GM19468 (cell line): Measurements from ENCODE around the gene GMEB2.
"Not testable (repeated sequence)": the region's sequence is repeated elsewhere in the genome, so short reads cannot be mapped to it uniquely, and the experiment has no call there.

ENCODE experiments used
- ATAC-seq: cut with Tn5 transposase; IDR thresholded peaks from one replicate; pipeline ENCODE4 v1.9.1; 2021; ENCODE audit warnings: mild to moderate bottlenecking, moderate library complexity, moderate number of reproducible peaks; ENCODE audit not compliant: unreplicated experiment; ENCODE audit errors: extremely low read depth

Gene GMEB2

DNA sequence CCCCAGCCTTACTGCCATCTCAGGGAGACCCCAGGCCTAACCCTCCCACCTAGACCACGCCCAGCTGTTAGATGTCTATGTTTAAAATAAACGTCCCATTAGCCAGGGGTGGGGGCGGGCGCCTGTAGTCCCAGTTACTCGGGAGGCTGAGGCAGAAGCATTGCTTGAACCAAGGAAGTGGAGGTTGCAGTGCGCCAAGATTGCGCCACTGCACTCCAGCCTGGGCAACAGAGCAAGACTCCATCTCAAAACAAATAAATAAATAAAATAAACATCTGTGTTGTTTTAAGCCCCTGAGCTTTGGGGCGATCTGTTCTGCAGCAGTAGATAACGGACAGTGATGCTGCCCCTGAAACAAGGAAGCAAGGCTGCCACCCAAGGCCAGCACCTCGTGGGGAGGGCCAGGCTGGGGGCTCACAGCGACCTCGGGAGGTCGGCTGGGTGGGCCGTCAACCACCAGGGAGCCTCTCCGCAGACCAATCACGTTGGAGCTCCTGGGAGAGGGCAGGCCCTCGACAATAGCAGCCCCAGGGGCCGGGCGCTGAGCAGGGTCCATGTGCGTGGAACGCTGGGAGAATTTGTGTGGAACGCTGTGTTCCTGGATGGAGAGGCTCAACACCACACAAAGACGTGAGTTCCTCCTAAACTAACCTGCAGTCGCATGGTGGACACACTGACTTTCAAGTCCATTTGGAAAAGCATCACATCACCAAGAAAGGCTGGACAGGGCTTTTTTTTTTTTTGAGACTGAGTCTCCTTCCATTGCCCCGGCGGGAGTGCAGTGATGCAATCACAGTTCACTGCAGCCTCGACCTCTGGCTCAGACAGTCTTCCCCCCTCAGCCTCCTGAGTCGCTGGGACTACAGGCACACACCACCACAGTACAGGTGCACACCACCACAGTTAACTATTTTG, 51.8 kb downstream of the GMEB2 start:
- ATAC-seq = no peak

DNA sequence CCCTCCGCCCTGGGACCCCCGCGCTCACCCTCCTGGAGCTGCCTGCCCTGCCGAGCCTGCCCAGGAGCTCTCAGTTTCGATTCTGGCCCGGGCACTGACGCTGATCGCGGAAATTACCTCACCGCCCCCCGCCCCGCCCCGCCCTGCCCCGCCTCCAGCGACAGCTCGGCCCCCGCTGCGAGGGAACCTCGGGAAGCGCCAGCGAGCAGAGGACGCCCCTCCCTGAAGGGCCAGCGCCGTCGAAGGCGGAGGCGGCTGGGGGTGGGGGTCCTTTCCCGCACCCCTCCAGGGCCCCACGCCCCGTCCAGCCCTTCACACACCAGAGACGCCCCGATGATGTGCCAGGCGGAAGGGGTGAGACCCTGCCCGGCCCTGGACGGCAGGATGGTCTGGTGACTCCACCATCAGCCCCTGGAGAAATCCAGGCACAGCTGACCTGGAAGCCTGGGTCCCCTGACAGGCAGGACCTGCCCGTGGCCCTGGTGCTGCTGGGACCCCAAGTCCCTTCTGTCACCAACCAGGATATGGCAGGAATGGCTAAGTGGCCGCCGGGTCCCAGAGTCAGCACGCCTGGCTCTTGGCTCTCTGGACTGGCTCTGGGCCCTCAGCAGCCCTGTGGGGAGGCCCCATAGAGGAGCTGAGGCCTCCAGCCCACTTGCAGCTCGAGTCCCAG, 52.6 kb downstream of the GMEB2 start, which contains the start of gene HELZ2:
HELZ2 (minus strand) TSS at position 84 of the 673 bp plus-strand sequence. CDS start 1,854 bp downstream, outside the sequence.
- no peak for ATAC-seq

DNA sequence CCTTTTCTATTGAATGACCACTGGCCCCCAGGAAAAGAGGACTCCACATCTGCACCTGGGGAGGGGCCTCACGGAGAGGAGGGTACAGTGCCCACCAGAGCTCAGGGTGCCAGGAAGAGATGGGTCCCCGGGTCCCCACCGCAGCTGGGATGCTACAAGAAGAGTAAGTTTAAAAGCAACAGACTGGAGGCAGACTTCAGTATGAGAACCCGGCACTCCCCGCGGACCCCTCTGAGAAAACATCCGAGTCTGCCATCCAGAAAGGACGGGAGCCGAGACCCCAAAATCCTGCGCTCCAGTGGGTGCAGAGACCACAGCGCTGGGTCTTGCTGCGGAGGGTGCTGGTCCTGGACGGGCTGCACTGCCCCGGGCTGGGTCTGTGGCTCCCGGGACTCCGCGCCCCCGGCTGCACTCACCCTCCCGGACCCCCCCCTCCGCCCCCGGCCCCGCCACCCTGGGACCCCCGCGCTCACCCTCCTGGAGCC, 53.2 kb downstream of the GMEB2 start:
- no peak for ATAC-seq

DNA sequence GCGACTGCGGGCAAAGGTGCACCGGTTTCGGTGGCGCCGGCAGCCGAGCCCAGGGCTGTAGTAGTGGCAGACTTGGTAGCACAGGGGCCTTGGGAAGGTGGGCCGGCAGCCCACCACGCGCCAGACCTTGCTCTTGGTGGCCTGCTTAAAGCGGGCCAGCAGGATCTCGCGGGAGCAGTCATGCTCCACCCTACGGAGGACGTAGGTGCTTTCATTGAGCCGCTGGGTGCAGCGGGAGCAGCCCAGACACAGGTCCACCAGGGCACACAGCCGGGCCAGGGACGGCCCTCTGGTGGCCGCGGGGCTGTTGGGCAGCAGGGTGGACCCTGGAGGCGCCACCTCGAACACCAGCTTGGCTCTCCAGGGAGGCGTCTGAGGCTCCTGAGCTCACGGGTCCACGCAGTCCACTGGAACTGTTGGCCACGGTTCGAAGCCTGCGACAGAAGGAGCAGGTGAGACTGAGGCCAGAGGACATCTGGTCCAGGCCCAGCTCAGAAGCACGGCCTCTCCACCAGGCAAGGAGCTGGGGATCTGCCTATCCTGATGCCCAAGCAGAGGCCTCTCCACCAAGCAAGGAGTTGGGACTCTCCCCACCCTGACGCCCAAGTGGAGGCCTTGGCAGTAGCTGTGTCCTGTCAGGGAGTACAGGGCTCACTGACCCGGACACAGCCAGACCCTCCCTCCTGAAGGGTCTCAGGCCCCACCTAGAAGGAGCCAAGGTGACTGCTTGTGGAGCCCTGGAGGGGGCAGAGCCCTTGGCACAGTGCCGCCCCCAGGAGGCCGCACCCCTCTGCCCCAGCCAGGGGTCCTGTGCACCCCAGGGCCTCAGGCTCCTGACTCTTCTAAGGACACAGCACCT, 53.9 kb downstream of the GMEB2 start:
- no peak for ATAC-seq

DNA sequence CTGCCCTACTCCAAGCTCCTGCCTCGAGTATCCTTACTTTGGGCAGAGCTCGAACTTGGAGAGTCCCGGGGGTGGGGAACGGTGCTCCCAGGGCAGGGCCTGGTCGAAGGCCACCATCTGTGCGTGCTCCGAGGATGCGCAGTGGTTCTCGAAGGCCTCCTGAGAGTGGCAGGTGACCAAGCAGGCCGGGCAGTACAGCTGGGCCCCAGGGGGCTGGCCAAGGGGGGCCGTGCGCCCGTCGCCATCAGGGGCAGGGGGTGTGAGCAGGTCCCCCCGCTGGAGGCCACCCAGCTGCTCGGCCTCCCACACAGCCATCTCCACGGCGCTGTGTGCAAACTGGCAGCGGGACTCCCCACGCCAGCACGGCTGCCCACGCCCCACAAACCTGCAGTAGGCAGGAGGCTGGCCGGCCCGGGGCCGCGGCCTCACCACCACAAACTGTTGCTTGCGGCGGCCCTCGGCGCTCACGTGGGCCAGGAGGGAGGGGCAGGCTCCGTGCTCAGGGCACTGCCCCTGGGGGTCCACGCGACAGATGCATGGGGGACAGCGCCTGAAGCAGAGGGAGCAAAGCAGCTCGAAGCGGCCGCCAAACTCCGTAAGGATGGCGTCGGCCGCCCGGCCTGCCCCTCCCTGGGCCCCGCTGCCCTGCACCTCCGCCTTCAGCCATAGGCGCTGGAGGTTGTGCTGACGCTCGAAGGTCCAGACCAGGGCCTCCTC, 54.7 kb downstream of the GMEB2 start:
- ATAC-seq = no peak

DNA sequence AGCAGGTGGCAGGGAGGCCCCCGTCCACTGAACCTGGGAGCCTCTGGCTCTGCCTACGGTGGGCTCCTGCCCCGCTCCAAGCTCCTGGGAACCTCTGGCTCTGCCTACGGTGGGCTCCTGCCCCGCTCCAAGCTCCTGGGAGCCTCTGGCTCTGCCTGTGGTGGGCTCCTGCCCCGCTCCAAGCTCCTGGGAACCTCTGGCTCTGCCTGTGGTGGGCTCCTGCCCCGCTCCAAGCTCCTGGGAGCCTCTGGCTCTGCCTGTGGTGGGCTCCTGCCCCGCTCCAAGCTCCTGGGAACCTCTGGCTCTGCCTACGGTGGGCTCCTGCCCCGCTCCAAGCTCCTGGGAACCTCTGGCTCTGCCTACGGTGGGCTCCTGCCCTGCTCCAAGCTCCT, 55.8 kb downstream of the GMEB2 start:
- not testable (repeated sequence) for ATAC-seq

DNA sequence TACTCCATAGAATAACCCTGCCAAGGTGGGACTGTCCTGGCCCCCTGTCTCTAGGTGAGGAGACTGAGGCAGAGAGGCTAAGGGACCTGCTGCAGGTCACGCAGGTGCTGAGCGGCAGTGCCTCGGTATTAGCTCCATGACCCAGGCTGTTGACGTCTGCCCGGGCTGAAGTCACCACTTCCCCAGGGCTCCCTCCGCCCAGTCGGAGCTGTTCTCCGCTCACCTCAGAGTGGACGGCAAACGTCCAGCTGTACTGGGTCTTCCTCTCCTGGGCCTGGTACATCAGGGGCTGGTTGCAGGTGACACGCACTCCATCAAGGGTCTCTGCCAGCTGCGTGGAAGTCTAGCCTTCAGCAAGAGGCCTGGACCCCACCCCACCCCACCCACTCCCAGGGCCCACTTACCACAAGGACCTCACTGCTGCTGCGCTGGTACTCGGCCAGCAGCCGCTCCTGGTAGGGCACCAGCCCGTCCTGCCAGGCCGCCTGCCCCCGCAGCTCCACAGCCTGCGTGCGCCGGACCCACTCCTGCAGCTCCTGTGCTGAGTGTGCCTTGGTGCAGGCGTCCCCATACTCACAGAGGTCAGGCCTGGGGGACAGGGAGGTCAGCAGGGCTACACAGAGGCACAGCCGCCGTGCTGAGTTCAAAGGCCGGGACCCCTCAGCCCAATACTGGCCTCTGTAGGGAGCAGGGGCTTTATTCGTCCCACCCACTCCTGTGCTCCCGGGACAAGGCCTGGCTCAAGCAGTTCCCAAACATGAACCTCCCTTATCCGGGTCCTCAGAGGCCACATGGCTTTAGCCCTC, 56.4 kb downstream of the GMEB2 start:
- ATAC-seq = no peak

DNA sequence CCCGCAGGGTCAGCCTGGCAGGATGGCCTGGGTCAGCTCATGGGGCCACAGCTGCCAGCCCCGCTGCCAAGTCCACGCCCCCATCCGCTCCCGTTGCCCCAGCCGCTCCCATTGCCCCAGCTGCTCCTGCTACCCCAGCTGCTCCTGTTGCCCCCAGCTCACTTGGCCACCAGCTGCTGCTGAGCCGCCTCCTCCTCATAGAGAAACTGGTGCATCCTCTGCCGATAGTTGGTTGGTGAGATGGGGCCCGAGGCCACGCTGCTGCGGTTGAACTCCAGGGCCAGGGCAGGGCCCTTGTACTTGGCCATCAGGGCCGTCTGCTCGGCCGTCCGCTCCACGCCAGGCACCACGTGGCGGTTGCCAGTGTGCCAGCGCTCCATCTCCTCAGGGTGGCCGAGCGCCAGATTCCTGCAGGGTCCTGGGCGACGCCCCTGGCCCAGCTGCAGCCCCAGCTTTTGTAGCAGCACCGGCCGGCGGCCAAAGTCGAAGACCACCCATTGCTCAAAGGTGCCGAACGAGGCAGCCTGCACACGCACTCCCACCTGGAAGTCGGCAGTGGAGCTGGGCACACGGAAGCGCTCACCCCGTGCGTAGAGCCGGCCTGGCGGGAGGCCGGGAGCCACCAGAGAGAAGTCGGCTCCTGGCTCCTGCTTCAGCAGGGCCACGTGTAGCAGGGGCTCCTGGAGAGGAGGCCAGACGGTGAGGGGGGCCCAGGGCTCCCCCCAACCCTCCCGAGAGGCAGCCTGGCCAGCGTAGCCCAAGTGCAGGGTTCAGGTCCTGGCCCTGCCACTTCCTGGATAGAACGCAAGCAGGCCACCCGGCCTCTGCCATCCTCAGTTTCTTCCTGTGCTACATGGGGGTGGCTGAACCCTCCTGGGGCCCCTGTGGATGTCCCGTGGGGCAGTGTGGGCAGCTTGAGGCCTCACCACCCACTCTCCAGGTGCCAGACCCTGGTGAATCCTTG, 57.6 kb downstream of the GMEB2 start:
- no peak for ATAC-seq

DNA sequence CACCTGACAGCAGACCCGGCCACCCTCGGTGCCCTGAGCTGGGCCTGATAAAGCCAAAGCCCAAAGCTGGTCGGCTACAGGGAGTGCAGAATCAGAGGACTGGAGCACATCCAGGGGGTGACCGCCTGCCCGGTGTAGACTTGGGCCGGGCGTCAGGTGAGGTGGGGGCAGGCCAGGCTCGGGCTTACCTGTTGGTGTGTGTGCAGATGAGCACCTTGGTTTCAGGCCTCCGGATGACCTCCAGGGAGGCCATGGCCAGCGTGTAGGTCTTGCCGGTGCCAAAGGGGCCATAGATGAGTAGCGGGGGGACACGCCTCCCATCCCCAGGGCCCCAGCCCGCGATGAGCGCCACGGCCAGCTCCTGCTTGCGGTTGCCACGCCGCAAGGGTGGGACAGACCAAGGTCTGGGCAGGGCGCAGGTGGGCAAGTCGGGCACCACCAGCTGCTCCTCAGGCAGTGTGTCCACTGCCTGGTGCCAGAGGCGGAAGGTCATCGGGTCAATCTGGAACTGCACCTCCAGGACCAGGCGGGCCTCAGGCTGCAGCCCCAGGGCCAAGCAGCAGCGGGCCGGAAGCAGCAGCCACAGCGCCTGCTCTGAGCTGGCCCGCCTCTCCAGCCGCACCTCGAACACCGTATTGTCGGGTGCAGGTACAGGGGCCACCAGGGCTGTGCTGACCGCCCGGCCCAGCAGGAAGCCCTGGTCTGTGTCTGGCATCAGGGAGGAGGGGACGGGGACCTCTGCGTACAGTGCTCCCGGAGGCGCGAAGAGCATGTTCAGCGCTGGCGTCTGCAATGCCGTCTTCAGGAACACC, 58.5 kb downstream of the GMEB2 start:
- ATAC-seq = no peak

DNA sequence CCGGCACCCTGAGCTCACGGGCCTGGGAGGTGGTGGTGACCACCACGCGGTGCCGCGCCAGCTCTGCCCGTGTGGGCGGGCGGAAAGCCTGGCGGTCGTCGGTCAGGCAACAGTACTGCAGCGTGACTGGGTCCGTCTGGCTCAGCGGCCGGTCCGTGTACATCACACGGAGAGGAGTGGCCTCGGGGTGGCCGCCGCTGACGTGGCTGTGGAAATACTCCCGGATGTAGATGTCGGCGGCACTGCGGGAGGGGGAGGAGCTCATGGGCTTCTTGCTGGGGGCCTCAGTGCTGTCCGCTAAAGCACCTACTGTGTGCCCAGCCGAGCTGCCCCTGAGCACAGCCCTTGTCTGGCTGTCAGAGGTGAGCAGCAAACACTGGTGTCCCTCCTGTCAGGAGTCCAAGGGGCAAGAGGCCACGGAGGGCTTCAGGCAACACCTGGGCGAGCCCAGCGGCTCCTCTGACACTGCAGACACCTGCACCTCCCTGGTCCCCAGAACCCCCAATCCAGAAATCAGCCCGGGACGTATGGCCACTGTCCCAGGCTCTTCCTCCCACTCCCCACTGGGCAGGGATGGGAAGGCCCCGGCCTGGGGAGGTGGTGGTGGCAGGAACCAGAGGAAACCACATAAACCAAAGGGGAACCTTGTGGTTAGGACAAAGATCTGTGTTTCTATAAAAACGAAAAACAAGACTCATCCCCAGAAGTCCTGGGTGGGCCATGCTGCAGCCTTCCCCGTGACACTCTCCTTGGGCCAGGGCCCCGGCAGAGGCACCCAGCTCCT, 59.3 kb downstream of the GMEB2 start:
- no peak for ATAC-seq

DNA sequence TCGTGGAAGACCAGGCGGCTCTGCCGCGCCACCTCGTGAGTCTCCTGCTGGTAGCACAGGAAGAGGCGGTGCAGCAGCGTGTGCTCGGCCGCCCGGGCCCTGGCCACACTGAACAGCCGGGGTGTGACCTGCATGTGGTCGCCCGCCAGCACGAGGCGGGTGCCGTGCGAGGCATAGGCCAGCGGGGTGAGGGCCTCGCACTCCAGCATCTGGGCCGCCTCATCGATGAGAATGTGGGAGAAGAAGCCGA, 59.8 kb downstream of the GMEB2 start:
- no peak for ATAC-seq

DNA sequence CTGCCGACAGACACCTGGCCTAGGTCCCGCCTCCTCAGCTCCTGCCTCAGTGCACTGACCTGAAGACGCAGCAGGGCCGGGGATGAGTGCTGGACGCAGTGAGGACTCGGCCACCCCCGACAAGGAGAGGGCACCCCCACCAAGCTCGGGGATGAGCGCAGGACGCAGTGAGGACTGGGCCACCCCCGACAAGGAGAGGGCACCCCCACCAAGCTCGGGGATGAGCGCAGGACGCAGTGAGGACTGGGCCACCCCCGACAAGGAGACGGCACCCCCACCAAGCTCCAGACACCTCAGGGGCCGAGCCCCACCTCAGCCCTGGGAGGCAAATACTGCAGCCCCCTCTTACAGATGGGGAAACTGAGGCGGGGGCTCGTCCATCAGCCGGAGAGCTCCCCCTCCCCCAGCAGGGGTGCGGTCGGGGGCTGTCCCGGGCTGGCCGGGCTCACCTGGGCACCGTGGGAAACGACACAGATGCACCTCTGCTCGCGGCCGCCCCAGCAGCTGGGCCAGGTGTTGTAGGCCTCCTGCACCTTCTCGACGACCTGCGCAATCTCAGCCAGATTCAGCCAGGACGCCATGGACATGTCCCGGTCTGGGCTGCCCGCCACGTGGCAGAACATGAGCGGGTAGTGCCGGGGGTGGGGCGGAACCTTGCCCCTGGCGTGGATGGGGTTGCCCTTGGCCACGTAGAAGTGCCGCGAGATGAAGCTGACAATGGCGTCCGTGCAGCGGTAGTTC, 60.3 kb downstream of the GMEB2 start:
- ATAC-seq = no peak

DNA sequence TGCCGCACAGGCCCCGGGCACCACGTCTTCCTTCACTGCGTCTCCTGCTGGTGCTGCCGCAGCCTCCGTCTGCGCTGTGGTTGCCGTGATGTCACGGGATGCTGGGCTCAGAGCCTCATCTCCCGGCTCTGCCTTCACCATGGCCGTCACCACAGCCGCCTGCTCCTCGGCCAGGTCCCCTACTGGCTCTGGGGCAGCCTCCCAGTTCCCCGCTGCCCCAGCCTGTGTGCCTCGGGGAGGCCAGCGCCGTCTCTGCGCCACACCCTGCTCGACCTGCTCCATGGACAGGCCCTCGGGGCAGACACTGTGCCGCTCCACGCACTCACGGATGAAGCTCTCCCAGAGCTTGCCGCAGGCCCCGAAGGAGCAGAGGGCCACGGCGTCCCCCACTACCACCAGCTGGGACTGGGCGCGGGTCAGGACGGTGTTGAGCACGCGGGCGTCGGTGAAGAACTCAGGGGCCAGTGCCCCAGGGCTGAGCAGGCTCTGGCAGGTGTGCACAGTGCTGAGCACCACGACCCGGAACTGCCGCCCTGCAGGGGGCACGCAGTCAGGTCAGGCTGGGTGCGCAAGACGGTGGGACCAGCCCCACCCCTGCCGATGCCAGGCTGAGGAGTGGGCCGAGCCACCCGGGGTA, 61.1 kb downstream of the GMEB2 start:
- ATAC-seq = no peak

DNA sequence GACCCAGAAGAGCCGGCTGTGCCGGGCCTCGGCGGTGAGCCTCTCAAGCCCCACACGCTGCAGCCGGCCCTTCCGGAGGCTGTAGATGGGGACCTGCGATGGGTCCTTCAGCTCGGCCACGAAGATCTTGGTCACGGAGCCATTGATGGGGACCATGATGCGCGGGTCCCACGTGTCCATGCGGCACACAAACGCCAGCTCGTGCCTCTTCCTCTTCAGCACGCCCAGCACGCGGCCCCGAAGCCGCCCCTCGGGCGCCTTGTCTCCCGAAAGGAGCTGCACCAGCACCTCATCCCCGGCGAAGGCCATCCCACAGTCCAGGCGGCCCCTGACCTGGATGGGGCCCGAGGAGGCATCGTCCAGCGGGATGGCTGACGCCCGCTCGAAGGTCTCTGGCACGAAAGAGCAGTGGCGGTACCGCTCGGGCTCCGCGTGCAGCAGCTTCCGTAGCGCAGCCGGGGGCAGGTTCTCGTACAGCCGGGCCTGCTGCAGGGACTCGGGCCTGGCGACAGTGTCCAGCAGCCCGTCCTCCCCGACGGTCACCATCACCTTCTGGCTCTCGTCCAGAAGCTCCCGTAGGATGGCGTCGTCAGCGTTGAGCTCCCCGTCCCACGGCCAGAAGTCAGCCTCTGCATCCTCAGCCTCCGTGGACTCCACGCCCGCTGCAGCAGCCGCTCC, 61.7 kb downstream of the GMEB2 start:
- ATAC-seq = no peak
